HG02943 (cell line): ENCODE data around the gene MPZL1.

Experiments
- ATAC-seq: cut with Tn5 transposase; IDR thresholded peaks from one replicate; pipeline ENCODE4 v1.9.1; 2021; ENCODE audit warnings: mild to moderate bottlenecking, low read depth, moderate library complexity; ENCODE audit not compliant: unreplicated experiment

Gene MPZL1

DNA sequence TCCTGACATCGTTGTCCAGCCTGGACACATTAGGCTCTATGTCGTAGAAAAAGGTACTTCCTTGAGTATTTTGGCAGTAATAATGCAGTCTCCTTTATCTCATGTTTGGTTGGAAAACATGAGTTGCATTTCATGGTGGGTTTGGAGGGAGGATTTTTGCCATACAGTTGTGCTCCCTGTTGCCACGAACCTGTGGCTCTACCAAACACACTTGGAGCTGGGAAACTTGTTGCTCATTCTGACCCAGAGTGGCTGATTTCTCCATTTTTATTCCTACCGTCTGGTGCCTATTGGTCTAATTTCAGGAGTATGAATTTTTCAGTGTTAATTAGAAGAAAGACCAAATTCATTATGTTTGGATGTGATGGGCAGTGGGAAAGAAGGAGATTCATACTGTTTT lies 50.7 kb downstream of the MPZL1 start:
- ATAC-seq, result no peak

DNA sequence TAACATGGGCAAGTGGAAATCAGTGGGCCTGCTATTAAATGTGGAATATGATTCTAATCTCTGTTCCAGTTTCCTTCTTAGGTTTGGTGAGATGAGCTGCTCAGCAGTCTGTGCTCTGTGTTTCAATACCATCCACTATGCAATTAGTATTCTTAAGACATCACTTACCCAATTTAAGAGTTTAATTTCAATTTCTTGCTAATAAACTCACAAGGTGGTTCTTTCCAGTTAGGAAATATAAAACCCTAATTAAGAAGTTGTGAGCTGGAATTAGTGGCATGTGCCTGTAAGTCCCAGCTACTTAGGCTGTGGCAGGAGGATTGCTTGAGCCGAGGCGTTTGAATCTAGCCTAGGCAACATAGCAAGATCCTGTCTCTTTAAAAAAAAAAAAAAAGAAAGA lies 51.7 kb downstream of the MPZL1 start:
- no peak for ATAC-seq

DNA sequence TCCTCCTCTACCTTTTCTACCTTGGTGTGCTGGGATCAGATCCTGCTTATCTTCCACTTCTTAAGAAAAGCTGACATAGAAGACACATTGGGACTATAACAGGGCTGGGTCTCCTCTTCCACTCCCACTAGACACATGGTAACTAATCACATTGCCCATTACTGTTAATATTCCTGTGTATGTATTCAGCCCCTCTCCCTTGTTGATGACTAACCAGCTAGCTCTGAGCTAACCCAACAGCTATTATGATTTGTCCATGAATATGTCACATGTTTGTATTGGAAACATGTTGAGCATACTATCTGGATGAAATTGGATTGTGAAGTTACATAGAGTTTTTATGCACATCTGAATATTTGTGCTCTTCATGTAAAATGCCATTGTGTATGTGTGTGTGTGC lies 52.9 kb downstream of the MPZL1 start:
- no peak for ATAC-seq

DNA sequence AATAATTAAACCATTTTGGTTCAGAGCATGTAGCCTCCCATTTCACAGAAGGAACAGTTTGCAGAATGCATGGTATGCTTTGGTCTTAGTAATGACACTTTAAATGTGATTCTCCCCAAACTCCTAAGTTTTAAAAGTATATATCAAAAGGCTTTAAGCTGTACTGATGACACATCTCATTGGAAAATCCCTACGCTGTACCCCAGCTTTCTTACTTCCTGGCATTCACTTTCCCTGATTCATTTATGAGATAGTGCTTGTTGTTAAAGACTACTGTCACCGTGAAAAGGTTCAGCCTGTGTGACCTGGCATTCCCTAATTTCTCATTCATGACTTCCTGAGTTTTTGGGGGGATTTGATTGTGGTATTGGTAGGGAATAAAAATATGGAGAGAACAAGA lies 53.4 kb downstream of the MPZL1 start:
- ATAC-seq, result no peak

DNA sequence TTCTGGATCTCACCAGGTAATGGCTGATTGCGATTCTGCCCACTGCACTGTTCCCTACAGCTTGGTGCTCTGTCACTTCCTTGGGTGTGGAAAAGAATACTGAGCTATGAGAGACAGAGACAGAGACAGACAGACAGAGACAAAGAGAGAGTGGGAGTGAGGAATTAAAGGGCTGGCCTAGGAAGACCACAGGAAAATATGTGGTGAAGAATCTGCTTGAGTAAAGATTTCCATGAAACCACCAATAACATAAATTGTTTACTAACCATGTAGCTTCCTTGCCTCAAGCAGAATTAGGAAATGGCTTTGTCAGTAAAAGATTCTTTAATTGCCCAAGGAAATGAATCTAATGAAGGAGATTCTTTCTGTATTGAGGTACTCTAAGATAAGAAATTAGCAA lies 54.4 kb downstream of the MPZL1 start:
- ATAC-seq, result no peak

DNA sequence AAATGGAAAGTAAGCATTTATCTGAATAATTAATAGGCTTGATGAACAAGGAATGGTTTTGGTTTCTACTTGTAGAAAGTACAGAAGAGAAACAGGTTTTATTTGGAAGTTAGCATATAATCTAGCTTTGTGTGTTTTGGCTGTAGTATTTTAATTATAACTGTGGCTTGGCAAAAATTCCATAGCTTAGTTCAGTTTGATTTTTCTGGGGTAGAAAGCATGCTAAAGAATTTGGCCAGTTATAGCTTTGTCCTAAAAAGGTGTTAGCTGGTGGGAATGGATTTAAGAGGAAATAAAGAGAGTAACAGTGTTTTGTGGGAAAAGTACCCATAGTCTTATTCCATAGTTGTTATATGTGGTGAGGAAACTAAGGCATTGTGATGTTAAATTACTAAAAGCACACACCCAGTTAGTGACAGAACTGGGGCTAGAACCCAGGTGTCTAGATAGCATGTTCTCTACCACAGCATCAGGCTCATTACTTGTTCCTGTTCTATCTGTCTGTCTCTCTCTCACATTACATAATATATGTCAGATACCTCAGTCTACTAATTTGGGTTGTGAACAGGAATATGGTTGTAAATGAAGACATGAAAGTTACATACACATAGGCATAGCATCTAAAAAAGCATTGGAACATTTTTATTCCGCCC lies 55.0 kb downstream of the MPZL1 start:
- ATAC-seq, result no peak

DNA sequence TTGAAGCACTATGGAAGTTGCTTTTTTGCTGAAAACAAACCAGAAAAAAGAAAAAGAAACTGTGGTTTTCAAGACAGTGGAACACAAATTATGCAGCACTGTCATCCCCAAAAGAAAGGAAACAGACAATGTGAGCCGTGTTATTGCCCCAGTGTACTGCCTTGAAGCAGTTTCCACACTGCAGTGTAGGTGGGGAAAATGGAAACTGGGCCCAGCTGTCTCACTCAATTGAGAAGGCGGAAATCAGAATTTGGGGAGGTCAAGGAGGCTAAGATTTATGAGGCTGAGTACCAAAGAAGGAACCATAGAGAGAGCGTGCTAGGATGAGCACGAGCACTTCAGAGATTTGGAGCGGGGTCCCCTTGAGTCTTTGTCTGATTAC lies 55.5 kb downstream of the MPZL1 start:
- ATAC-seq, result no peak

DNA sequence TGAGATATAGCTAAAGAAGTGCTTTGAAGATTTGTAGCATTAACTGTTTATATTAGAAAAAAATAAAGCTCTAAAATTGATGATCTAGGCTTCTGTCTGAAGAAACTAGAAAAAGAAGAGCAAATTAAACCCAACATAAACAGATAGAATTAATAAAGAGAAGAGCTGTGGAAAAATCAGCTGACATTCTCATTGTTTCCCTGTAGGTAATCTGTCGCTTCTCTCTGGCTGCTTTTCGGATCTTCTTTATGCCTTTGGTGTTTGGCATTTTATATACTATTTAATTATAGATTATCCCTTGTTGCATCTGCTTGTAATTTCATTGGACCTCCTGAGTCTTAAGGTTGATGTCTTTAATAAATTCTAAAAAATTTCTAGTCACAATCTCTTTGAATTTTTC lies 59.8 kb downstream of the MPZL1 start:
- ATAC-seq, result no peak

DNA sequence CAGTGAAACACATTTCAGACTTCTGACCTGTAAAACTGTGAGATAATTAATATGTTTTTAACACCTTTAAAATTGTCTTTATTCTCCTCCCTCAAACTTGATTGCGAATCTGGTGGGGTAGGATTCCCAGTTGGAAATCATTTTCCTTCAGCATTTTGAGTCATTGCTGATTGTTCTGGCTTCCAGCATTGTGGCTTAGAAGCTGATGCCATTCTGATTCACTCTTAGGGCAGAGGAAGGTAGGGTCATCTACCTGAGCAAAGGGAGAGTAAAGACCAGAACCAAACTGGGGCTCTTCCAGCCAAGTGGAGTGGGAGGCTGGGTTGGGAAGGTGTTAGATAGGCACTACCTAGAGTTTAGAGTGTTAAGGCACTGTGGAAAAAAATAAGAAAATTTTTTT lies 61.2 kb downstream of the MPZL1 start:
- no peak for ATAC-seq

DNA sequence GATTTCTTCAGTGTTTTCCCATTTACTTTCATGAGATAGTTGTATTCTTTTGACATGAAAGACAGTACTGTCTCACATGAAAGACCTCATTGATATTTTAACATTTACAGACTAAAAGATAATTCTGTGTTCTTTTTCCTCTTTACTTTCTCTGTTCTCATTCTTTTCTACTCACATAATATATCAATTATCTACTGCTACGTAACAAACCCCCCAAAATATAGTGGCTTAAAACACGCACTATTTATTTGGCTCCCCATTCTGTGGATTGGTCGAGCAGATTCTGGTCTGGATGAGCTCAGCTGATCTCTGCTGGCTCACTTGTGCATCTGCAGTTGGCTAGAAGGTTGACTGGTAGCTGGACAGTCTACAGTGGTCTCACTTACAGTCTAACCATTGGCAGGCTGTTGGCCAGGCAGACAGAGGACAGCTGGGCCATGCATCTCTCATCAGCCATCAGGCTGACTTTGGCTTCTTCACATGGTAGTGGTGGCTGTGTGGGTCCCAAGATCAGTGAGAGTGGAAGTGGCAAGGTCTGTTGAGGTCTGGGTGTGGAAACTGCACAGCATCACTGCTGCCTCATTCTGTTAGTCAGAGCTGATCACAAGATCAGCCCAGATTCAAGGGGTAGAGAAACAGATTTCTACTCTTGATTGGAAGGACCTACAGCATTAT lies 63.2 kb downstream of the MPZL1 start:
- no peak for ATAC-seq

DNA sequence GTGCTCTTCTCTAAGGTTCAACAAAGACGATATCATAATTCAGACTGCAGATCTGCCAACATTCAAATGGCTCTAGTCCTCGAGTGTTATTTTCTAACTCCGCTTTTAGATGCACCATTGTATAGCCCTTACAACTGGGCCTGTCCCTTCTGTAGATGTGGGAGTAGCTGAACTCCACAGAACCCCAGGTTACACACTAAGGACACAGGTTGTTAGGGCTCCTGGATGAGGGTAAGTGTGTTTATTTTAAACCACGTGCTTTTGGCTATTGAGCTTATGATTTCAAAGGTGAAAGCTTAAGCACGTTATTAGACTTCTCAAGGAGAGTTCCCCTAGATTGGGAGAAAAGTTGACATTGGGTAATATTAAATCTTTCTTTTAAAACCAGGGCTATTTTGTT lies 64.7 kb downstream of the MPZL1 start:
- ATAC-seq, result no peak

DNA sequence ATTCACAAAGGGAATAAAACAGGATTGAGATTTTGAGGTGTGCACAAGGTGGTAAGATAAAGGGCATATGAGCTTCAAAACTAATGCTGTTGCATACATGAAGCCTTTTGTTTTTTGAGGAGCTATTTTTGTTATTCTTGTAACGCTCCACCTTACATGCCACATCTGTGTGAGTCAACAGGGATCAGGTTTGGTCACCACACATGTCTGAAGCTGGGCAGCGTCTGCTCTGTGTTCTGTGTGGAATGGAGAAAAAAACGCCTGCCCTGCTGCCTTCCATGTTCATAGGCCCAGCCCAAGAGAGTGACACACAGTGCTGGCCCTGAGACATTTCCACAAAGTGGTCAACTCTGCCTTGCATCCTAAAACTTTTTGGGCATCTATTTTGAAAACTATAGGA lies 67.7 kb downstream of the MPZL1 start:
- no peak for ATAC-seq

DNA sequence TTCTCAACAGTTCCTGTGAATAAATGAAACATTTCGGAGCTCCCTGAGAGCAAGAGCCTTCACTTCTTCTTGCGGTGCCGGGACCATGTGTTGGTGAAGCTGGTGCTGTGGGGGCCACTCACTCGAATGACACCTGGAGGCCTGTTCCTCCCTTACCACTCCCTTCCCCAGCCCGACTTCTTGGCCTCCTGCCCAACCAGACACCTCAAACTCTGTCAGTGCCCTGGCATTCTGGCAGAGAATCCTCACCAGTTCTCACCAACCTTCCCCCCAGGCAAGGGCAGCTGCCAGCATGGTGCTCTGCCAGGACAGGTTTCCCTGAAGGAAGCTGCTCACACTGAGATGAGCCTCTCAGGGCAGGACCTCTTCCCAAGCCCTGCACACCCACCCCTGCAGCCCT lies 68.3 kb downstream of the MPZL1 start:
- ATAC-seq, result no peak

DNA sequence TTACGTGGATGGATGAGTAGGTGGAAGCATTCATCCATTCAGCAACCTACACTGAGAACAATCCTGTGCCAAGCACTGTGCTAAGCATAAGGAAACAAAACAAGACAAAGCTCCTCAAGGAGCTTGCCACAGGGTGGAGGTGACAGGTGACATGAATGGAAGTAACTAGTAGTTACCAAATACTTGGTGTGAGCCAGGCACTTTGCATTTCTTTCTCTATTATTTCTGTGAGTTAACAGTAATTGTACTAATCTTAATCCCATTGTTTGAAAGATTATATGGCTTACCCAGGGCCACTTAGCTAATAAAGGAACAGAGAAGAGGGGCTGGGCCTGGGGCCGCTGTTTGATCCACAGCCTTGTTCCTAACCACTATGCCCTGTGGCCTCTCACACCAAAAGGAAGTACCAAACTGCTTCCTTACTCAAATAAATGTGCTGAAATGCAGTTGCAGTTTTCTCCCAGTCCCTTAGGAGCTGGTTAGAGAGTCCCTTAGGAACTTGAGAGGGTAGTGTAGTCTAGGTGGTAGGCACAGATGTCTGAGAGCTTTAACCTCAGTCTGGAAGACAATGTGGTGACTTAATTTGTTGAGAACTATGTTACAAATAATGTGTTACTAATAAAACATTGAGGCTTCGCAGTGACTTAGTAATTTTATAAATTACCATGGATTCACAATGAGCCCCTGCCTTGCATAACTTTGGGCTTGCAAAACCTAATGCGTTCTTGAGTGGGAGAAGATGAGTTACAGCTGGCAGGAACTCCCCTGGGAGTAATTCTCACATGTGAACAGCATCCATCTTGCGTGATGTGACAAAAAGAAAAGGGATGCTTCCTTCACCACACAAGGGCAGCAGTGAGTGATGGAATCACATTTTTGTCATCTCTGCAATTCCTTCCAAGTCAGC lies 69.8 kb downstream of the MPZL1 start:
- ATAC-seq, result no peak

DNA sequence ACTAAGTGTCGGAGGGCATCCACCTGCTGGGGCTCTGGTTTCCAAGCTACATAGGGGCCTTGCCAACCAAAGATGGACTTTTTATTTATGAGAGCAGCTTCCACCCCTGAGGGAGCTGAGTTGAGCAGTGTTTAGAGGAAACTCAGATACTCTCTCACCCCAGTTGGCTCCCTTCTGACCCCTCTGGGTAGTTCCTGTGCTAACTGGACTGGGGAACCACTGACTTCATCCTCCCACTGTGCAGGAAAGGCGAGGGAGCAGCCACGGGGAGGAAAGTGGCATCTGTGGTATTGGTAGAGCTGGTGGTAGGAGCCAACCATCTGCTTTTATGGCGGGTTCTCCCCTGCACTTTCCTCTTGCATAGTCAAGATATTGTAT lies 70.4 kb downstream of the MPZL1 start:
- no peak for ATAC-seq

DNA sequence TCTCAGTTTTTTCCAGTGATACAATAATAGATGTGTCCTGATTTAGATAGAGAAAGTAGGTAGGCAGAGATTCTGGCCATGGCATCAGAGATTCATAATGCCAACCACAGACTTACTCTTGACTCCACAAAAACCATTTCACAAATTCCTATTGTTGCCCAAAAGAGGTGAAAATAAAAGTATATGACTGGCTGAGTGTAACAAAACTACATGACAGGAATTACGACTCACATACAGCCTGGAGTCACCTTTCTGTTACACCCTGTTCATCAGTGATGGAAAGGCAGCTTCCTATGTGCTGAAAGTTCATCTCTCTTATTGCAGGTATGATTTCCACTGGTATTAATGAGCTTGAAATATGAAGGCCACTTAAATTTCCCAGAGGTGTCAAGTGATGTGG lies 72.3 kb downstream of the MPZL1 start:
- ATAC-seq, result no peak

DNA sequence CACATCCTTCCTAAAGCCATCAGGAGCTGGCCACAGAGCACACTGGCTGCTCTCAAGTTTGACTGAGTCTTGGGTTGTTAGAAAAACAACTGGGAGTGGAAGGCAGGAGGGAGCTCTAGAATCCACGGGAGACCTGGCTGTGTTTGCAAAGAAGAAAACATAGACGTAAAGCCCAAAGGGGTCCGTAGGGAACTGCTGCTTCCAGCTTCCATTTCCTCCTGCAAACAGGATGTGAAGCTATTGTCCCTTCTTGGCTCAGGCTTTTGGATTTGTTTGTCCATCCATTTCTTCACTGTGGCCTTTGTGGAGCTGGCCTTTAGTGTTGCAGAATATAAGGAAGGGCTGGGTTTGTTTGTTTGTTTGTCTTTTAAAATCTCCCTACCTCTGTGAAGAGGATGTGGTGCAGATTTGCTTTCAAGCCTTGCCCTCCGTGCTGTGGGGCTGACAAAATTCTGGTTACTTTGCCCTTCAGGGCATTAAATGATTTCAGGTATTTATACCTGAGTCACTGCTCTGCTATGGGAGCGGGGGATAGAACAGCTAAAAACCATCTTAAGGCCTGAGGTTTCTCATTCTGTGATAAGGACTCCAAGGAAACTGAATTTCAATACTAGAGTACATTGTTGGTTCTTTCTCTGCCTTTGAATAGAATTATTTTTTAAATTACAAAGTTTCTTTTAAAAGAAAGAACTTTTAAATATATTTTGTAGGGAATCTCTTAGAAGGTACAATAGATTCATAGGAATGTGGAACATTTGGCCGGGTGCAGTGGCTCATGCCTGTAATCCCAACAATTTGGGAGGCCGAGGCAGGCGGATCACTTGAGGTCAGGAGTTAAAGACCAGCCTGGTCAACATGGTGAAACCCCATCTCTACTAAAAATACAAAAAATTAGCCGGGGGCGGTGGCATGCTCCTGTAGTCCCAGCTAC lies 74.3 kb downstream of the MPZL1 start:
- ATAC-seq, result no peak

DNA sequence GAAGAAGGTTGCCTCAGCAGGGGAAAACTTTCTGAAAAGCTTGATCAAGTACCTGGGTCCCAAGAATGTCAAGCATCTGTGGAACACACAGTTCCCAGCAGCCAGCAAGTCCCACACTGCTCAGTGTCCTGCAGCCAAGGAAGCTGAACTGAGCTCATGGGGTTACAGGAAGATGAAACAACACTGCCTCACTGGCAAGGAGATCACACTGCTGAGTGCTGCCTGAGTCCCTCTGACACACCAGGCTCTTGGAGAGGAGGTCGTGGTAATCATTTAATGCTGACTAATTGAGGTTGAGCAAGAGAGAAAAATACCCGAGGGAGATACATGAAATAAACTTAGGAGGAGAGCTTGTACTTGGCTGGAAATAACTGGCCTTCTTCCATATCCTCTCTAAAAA lies 75.2 kb downstream of the MPZL1 start:
- ATAC-seq, result no peak

DNA sequence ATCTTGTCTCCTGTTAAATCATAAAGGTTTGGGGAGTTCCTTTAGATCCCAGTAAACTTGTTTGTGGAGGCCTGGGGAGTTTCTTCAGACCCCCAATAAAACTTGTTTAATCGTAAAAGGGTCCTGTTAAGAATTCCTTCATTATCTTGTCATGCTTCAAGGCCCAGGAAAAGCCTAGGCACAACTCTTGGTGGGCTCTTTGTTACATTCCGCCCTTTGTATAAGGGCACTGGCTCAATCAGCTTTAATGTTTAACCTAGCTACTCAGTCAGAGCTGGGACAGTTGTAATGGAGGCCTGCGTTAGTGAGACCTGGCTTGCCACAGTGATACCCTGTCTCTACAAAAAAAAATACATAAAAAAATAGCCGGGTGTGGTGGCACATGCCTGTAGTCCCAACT lies 77.2 kb downstream of the MPZL1 start:
- ATAC-seq, result no peak

DNA sequence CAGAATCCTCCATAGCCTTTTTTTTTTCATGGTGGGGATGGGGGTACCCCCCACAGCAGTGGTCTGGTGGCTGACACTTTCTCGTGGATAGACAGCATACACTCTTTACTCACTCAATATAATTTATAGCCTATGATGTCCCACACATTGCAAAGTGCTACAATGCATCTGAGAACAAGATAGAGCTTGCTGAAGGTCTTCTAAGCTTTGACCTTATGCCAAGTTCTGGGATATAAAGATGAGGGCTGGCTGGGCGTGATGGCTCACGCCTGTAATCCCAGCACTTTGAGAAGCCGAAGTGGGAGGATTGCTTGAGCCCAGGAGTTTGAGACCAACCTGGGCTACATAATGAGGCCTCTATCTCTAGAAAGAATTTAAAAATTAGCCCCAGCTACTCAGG lies 78.0 kb downstream of the MPZL1 start:
- no peak for ATAC-seq

DNA sequence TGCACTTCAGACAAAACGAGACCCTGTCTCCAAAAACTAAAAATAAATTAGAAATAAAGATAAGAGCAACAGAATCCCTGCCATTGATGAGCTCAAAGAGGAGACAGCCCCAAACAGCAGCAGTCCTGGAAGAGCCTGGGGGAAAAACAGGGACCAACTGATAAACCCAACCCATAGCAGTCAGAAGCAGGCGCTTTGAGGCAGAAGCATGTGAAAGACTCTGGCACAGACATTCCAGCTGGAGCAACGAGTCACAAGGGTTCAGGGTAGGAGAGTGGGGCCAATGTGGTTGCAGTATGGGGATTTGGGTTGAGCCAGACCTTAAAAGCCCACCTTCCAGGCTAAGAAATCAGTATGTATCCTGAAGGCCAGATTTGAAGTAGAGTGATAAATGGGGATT lies 78.5 kb downstream of the MPZL1 start:
- ATAC-seq, result no peak
